A673 (cell line): Measurements from ENCODE around the gene GNAZ. TPM values are rescaled to one million over a fixed set of nuclear protein-coding genes. Genes with fewer than 3 reads are reported as not detected.

ENCODE experiments used
- BruUV-seq: library from RNA; stranded (reverse); fragments of 400-500 nt; replicated peaks from 2 replicates; lab custom pipeline; 2021; lab: Mats Ljungman, UMichigan
- CTCF ChIA-PET: fragments of 300-600 bp; sonication (Branson Sonifier 250); formaldehyde crosslinking; loops from one replicate; lab custom pipeline; 2022; ENCODE audit warnings: antibody characterized with exemption; lab: Charles Lee
- POLR2A ChIA-PET: fragments of 300-600 bp; sonication (Branson Sonifier 250); formaldehyde crosslinking; loops from one replicate; lab custom pipeline; 2022; ENCODE audit warnings: antibody characterized with exemption; ENCODE audit not compliant: low non-redundant PET; lab: Charles Lee
- DNase-seq: peaks from one replicate; pipeline ENCODE4 v3.0.0-alpha.2; 2015; ENCODE audit warnings: low spot score
- H3K27ac ChIP-seq: fragments of 200-600 bp; sonication (generic); 2 replicates; pipeline ENCODE4 v1.5.1; 2016; ENCODE audit warnings: mixed run types, low read depth, mild to moderate bottlenecking, mixed read lengths, antibody characterized with exemption, low read length; ENCODE audit not compliant: poor library complexity, severe bottlenecking
- H3K27me3 ChIP-seq: fragments of 200-600 bp; sonication (generic); replicated peaks from 2 replicates; pipeline ENCODE4 v1.6.1; 2017; ENCODE audit warnings: mixed run types, low read depth, mild to moderate bottlenecking, mixed read lengths, antibody characterized with exemption, low read length; ENCODE audit not compliant: insufficient read depth, poor library complexity
- H3K36me3 ChIP-seq: fragments of 200-600 bp; sonication (generic); 2 replicates; pipeline ENCODE4 v1.6.1; 2016; ENCODE audit warnings: mixed run types, mild to moderate bottlenecking, mixed read lengths, antibody characterized with exemption, low read length; ENCODE audit not compliant: insufficient read depth, poor library complexity, severe bottlenecking
- H3K4me1 ChIP-seq: fragments of 200-600 bp; sonication (generic); 2 replicates; pipeline ENCODE4 v1.6.1; 2017; ENCODE audit warnings: mixed run types, mild to moderate bottlenecking, mixed read lengths, antibody characterized with exemption, low read length; ENCODE audit not compliant: insufficient read depth, poor library complexity, severe bottlenecking
- H3K4me3 ChIP-seq: fragments of 200-600 bp; sonication (generic); 2 replicates; pipeline ENCODE4 v1.5.1; 2016; ENCODE audit warnings: low read depth, mixed run types, mild to moderate bottlenecking, mixed read lengths, low read length; ENCODE audit not compliant: poor library complexity, severe bottlenecking
- H3K9me3 ChIP-seq: fragments of 200-600 bp; sonication (generic); 2 replicates; pipeline ENCODE4 v1.6.1; 2016; ENCODE audit warnings: mixed run types, low read depth, mild to moderate bottlenecking, mixed read lengths, antibody characterized with exemption, low read length; ENCODE audit not compliant: poor library complexity, severe bottlenecking
- EZH2 ChIP-seq: fragments of 200-600 bp; sonication (generic); IDR thresholded peaks from 2 replicates; pipeline ENCODE4 v1.6.1; 2017; ENCODE audit warnings: borderline replicate concordance, low read depth, mild to moderate bottlenecking, mixed read lengths, antibody characterized with exemption, low read length; ENCODE audit not compliant: poor library complexity, severe bottlenecking
- intact Hi-C: fragments of 100-400 bp; cut with micrococcal nuclease; formaldehyde crosslinking; loops from one replicate; pipeline ENCODE4 v1.10.0; 2022; ENCODE audit not compliant: unreplicated experiment
- total RNA-seq: library from RNA; stranded (reverse); gene quantifications from 2 replicates; pipeline ENCODE4 v1.2.3, GENCODE V29; 2021
- TF ChIP-seq, protein P1 (sequence below): fragments of 300-800, 200-600 bp; sonication (generic); conservative IDR thresholded peaks from 2 replicates; pipeline ENCODE4 v1.5.1; 2017; ENCODE audit warnings: low read depth, mild to moderate bottlenecking, antibody characterized with exemption, low read length, moderate library complexity, mixed read lengths

The GNAZ gene
- total RNA-seq, 1 experiment from 2014 or later, result 5.1 TPM

DNA sequence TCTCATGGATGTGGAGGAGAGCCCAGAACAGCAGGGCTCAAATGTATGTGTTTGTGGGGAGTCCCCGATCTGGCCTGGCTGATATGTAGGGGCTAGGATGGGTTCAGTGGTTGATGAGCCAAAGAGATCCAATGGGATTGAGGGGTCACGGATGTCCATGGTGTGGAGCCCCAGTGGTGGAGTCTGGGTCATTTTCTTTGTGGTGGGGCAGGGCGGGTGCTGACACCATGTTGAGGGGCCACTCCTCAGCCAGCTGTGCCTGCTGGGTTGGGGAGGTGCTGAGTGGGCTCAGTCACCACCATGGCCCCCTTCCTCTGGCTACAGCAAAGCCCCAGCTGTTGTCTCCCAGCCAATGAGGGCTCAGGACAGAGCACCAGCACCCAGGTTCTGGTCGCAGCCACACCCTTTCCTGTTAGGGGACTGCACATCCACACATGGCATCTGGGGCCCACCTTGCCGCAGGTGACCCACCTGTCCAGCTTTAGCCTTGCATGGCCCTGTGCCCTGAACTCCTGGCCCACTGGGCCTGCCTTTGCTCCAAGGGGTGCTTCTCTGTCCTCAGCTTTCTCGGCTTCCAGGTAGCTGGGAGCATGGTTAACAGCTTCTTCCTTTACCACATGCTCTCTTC is 3.2 kb upstream of the GNAZ start:
- ChIA-PET POLR2A (no interaction called here), CTCF (no interaction called here)
- intact Hi-C loops, result no loop called here

DNA sequence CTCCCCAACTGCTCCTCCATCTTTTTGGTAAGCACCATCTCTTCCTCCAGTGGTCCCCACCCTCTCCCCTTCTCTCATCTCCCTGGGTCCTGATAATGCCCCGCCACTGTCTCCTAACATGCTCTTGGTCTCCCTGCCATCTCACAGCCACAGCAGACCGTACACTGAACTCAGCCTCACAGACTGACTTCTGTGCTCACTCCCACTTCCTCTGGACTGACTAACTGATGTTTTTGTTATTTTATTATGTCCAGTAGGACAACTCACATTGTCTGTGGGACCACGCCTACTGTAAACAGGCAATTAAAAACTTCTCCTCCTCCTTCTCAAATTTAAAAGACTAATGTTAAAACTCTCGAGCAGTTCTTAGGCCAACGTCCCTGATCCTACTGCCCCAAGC is 2.6 kb upstream of the GNAZ start:
- H3K27ac ChIP-seq, result no peak overlapping the region
- H3K4me3 ChIP-seq, result no peak overlapping the region
- H3K27me3 ChIP-seq, result no peaks in the 10 kb centered on the region
- no peaks in the 10 kb centered on the region for H3K9me3 ChIP-seq
- CTCF ChIA-PET, result no interaction called here
- H3K4me1 ChIP-seq, result peaks cover 6% of the 10 kb centered on the region
- POLR2A ChIA-PET, result no interaction called here
- no peak for DNase-seq
- no TSS peak for BruUV-seq
- TF ChIP-seq, protein P1, sequence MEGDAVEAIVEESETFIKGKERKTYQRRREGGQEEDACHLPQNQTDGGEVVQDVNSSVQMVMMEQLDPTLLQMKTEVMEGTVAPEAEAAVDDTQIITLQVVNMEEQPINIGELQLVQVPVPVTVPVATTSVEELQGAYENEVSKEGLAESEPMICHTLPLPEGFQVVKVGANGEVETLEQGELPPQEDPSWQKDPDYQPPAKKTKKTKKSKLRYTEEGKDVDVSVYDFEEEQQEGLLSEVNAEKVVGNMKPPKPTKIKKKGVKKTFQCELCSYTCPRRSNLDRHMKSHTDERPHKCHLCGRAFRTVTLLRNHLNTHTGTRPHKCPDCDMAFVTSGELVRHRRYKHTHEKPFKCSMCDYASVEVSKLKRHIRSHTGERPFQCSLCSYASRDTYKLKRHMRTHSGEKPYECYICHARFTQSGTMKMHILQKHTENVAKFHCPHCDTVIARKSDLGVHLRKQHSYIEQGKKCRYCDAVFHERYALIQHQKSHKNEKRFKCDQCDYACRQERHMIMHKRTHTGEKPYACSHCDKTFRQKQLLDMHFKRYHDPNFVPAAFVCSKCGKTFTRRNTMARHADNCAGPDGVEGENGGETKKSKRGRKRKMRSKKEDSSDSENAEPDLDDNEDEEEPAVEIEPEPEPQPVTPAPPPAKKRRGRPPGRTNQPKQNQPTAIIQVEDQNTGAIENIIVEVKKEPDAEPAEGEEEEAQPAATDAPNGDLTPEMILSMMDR, result no peak
- TF ChIP-seq EZH2, result no peak
- H3K36me3 ChIP-seq, result no peaks in the 10 kb centered on the region
- intact Hi-C loops, result no loop called here

More for the DNA sequence above, 3.2 kb upstream of the GNAZ start:
- TF ChIP-seq, protein P1, result no peak
- TF ChIP-seq EZH2, result no peak
- DNase-seq, result no peak
- no peaks in the 10 kb centered on the region for H3K36me3 ChIP-seq
- no peak overlapping the region for H3K4me3 ChIP-seq
- H3K27ac ChIP-seq, result no peak overlapping the region
- peaks cover 6% of the 10 kb centered on the region for H3K4me1 ChIP-seq
- H3K9me3 ChIP-seq, result no peaks in the 10 kb centered on the region
- no peaks in the 10 kb centered on the region for H3K27me3 ChIP-seq
- no TSS peak for BruUV-seq

DNA sequence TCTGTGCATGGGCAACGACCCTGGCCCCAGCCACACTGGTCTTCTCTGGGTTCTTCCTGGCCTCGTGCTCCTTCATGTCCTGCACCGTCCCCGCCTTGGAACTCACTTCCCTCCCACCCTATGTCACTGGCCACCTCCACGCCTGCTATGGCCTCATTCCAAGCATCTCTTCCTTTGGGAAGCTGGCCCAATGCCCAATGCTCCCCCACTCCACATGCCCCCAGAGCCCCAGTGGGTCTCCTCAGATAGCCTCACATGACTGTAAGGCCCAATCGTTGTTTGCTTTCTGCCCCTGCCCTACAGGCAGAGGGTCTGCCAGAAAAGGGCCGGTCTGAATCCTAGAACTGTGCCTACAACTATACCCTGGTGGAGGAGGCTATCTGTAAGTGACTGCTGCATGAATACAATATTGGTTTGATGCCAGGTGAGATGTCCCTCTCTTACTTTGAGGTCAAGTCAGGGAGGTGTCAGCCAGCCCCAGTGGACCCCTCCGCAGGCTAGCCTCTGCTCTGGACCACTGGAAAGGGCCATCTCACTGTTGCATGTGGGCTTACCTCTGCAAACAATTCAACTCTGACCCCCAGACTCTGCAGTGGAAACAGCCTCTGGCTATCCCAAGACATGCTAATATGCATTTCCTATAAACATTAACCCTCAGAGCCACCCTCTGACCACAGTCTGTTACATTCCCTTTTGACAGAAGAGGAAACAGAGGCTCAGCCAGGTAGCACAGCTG is 2.1 kb upstream of the GNAZ start:
- H3K27ac ChIP-seq, result no peak overlapping the region
- no peaks in the 10 kb centered on the region for H3K9me3 ChIP-seq
- peaks cover 6% of the 10 kb centered on the region for H3K4me1 ChIP-seq
- DNase-seq, result no peak
- CTCF ChIA-PET, result no interaction called here
- TF ChIP-seq, protein P1, result no peak
- TF ChIP-seq EZH2, result no peak
- no peaks in the 10 kb centered on the region for H3K27me3 ChIP-seq
- no TSS peak for BruUV-seq
- H3K36me3 ChIP-seq, result no peaks in the 10 kb centered on the region
- intact Hi-C loops, result no loop called here
- POLR2A ChIA-PET, result no interaction called here
- H3K4me3 ChIP-seq, result no peak overlapping the region
